ENCODE data around the gene ID3. TPM values are rescaled to one million over a fixed set of nuclear protein-coding genes. Genes with fewer than 3 reads are reported as not detected.

ID3 gene
- total and polyA plus RNA-seq, 2 of the 8 experiments (the other 6 are each of a cell fraction or from before 2014, with no cell fraction given), result 240 to 304 TPM

- Histone ChIP-seq H2AFZ (ENCODE audit: low read length) (no peak overlapping the region), H3K79me2 (ENCODE audit: control insufficient read depth in 1 of 2, insufficient read depth in 2 of 2, low read length in 2 of 2) (peaks cover 0 to 3% of the 10 kb centered on the region in 2 experiments; a peak in 1 of 4 replicates), H4K91ac (replicated peaks; ENCODE audit: insufficient read length, low read length) (no peak overlapping the region), H3K56ac (replicated peaks; ENCODE audit: insufficient read length, low read depth, low read length) (no peak overlapping the region), H3K9me3 (ENCODE audit: insufficient read depth in 2 of 2, low read depth in 1 of 2, low read length in 1 of 2) (no peaks in the 10 kb centered on the region), H3K23ac (ENCODE audit: insufficient read length) (no peak overlapping the region), H4K20me1 (replicated peaks in 1 of 2; ENCODE audit: control insufficient read depth in 1 of 2, insufficient read depth in 2 of 2, low read length in 2 of 2) (peaks cover 3 to 10% of the 10 kb centered on the region in 2 experiments), H3K27ac (ENCODE audit: low read depth, low read length) (no peak overlapping the region), H3K18ac (ENCODE audit: extremely low read depth, low read length) (no peak overlapping the region), H3K14ac (ENCODE audit: insufficient read length) (no peak overlapping the region), H2BK12ac (ENCODE audit: low read depth, low read length) (no peak overlapping the region), H2BK20ac (ENCODE audit: low read length) (no peak overlapping the region), H4K8ac (ENCODE audit: extremely low read depth, insufficient read depth, low read length) (no peak overlapping the region), H2BK15ac (ENCODE audit: low read length) (no peak overlapping the region), H3K4me1 (replicated peaks in 1 of 4; ENCODE audit: control insufficient read depth in 3 of 4, insufficient read depth in 4 of 4, low read length in 3 of 4) (peaks cover 9 to 22% (median 11%) of the 10 kb centered on the region in 4 experiments), H3K4me2 (ENCODE audit: insufficient read depth in 1 of 2, low read depth in 2 of 2, low read length in 2 of 2) (no peak overlapping the region), H3K36me3 (ENCODE audit: control insufficient read depth in 2 of 4, insufficient read depth in 4 of 4, low read length in 3 of 4) (no peaks in the 10 kb centered on the region), H2BK120ac (replicated peaks; ENCODE audit: low read depth, low read length) (no peak overlapping the region), H2BK5ac (ENCODE audit: low read depth, low read length) (no peak overlapping the region), H4K5ac (ENCODE audit: insufficient read length, low read depth, low read length) (no peak overlapping the region), H3K27me3 (replicated peaks in 1 of 4; ENCODE audit: control insufficient read depth in 3 of 4, extremely low read depth in 1 of 4, insufficient read depth in 3 of 4, low read length in 3 of 4) (peaks cover 3 to 20% (median 14%) of the 10 kb centered on the region in 4 experiments), H3K9ac (replicated peaks in 1 of 4; ENCODE audit: extremely low read depth in 1 of 4, low read depth in 3 of 4, low read length in 3 of 4) (no peak overlapping the region; a peak in 1 of 7 replicates), H3K4ac (replicated peaks; ENCODE audit: insufficient read length, low read depth, low read length) (no peak overlapping the region), H3K23me2 (ENCODE audit: low read depth, low read length) (peaks cover 8% of the 10 kb centered on the region; the same call in 1 of the 2 replicates), H2AK5ac (ENCODE audit: low read depth, low read length) (0 out of 2 replicates have a peak overlapping the region, but pooled peaks have one; percentile 47), H3K4me3 (ENCODE audit: extremely low read depth in 1 of 4, insufficient read depth in 2 of 4, low read depth in 3 of 4, low read length in 4 of 4) (no peak overlapping the region), H3K79me1 (ENCODE audit: low read depth, low read length) (peaks cover 5% of the 10 kb centered on the region)
- FAIRE-seq, result no peak
- CTCF ChIA-PET (ENCODE audit: partially characterized antibody), result interaction anchor here (0.9 to 16.2 kb wide), 11 partner anchors 8 to 125 kb away, joined by 3 to 230 read pairs (median 5); no protein-coding TSS in a partner anchor
- POLR2A ChIA-PET (ENCODE audit: partially characterized antibody), result no interaction called here
- no peak for DNase-seq (ENCODE audit: low read depth in 1 of 2, low spot score in 2 of 2)
- WGBS, 2 experiments (ENCODE audit: extremely low coverage in 1 of 2, insufficient coverage in 1 of 2, insufficient read length in 1 of 2, insufficient replicate concordance in 2 of 2, low coverage in 1 of 2, low lambda C conversion rate in 2 of 2, missing lambda C conversion rate in 1 of 2), result 95% methylated on average over 7 of the region's 8 CpGs; no CpG with 5 or more reads in 1 of the 2 experiments
Observed at GRCh38 chr1:23526329-23527041, 32.8 kb downstream of the ID3 start.

Data from H1 (cell line).